ENCODE measurements around the gene SH3GL2.

- TF ChIP-seq TAF1 (IDR thresholded peaks at IDR 0.05; ENCODE audit: low read depth), result no peak
- no peak for TF ChIP-seq EP300 (IDR thresholded peaks at IDR 0.05; ENCODE audit: borderline replicate concordance)
- TF ChIP-seq MAX (IDR thresholded peaks at IDR 0.05), result no peak
These were observed 216.9 kb downstream of the SH3GL2 start for GRCh38 chr9:17795744-17796143.
